Body of pancreas (tissue), 4 donors: ENCODE measurements around the gene NR6A1. TPM values are rescaled to one million over a fixed set of nuclear protein-coding genes. Genes with fewer than 3 reads are reported as not detected.

Source experiments
- ATAC-seq: fragments of 150-250 bp; one replicate; pipeline ENCODE4 v1.9.1; 2016
- DNase-seq, 4 donors: peaks; one replicate each; pipeline ENCODE4 v3.0.0-alpha.2; 2019
- H3K27ac ChIP-seq, 4 donors: fragments of 200-600 bp; sonication (generic); 1 replicate in 3 of 4; 2 replicates in 1 of 4; pipeline versions ENCODE4 v1.5.1 to v1.6.1; 2016 to 2019; ENCODE audit warnings: mild to moderate bottlenecking in 1 of 4, mixed read lengths in 1 of 4, moderate library complexity in 1 of 4
- H3K27me3 ChIP-seq, 2 donors: fragments of 200-600 bp; sonication (generic); one replicate each; pipeline ENCODE4 v1.6.0; 2016; ENCODE audit warnings: mild to moderate bottlenecking in 1 of 2
- H3K36me3 ChIP-seq, 2 donors: fragments of 200-600 bp; sonication (generic); replicated peaks in 1 of 2; 2 replicates each; pipeline ENCODE4 v1.5.1; 2016; ENCODE audit warnings: low read depth in 2 of 2; ENCODE audit not compliant: insufficient read depth in 1 of 2
- H3K4me1 ChIP-seq: fragments of 200-600 bp; sonication (generic); one replicate; pipeline ENCODE4 v1.6.0; 2016
- H3K4me3 ChIP-seq, 2 donors: fragments of 200-600 bp; sonication (generic); 1 replicate in 1 of 2; 2 replicates in 1 of 2; pipeline ENCODE4 v1.5.1; 2016 to 2019
- H3K9me3 ChIP-seq, 3 donors: fragments of 200-600 bp; sonication (generic); 1 replicate in 2 of 3; 2 replicates in 1 of 3; pipeline ENCODE4 v1.5.1; 2016
- CTCF ChIP-seq, 7 experiments: fragments of 450-650 bp in 4 of 7; fragments of 200-600 bp in 3 of 7; sonication (generic) in 3 of 7; IDR thresholded peaks; one replicate each; pipeline ENCODE4 v1.5.1; 2016 to 2019; ENCODE audit warnings: antibody characterized with exemption in 7 of 7
- POLR2A ChIP-seq, 3 donors: fragments of 450-650 bp; IDR thresholded peaks; one replicate each; pipeline ENCODE4 v1.6.1; 2016; ENCODE audit warnings: antibody characterized with exemption in 3 of 3, mild to moderate bottlenecking in 2 of 3
- WGBS, 2 donors: methylation state at CpG; one replicate each; pipeline ENCODE4 v1.1.5; 2017; 5-methylcytosine and 5-hydroxymethylcytosine counted together
- intact Hi-C: fragments of 100-400 bp; cut with DNase I; formaldehyde crosslinking; loops from one replicate; pipeline ENCODE4 v1.15.1; 2023
- total RNA-seq, 2 donors: library from RNA; depleted of rRNA; stranded (reverse); fragments of >200 nt; gene quantifications; one replicate each; pipeline ENCODE4 v1.1.0, GENCODE V29; 2016

NR6A1 gene
- total RNA-seq, 2 donors from 2014 or later = 3.3 to 3.9 TPM

- Histone ChIP-seq H3K4me3 (no peak overlapping the region), H3K27ac (no peak overlapping the region), H3K9me3 (no peaks in the 10 kb centered on the region), H3K36me3 (no peaks in the 10 kb centered on the region), H3K4me1 (no peaks in the 10 kb centered on the region), H3K27me3 (no peaks in the 10 kb centered on the region)
- ATAC-seq = no peak
- DNase-seq = no peak
- WGBS, 2 donors = 69 to 73% methylated on average over 22 to 26 of the region's 32 CpGs
- intact Hi-C loops = no loop called here
- TF ChIP-seq CTCF (IDR thresholded peaks at IDR 0.05) (no peak), POLR2A (IDR thresholded peaks at IDR 0.05) (no peak)
These were observed 279.8 kb downstream of the NR6A1 start for GRCh38 chr9:124491049-124491975.

GRCh38 chr9:124490004-124490403 is 281.1 kb downstream of the NR6A1 start:
- 68 to 81% methylated on average over 2 of the region's 2 CpGs for WGBS, 2 donors
- no peaks in the 10 kb centered on the region for H3K36me3 ChIP-seq
- TF ChIP-seq CTCF (IDR thresholded peaks at IDR 0.05) (no peak), POLR2A (IDR thresholded peaks at IDR 0.05) (no peak)
- H3K9me3 ChIP-seq = no peaks in the 10 kb centered on the region
- H3K4me3 ChIP-seq = no peak overlapping the region
- ATAC-seq (no peak), DNase-seq (no peak)
- intact Hi-C loops = no loop called here
- H3K27ac ChIP-seq = no peak overlapping the region
- no peaks in the 10 kb centered on the region for H3K4me1 ChIP-seq
- no peaks in the 10 kb centered on the region for H3K27me3 ChIP-seq

- Histone ChIP-seq H3K9me3 (no peaks in the 10 kb centered on the region), H3K36me3 (no peaks in the 10 kb centered on the region), H3K27me3 (no peaks in the 10 kb centered on the region), H3K27ac (no peak overlapping the region), H3K4me3 (no peak overlapping the region), H3K4me1 (no peaks in the 10 kb centered on the region)
- intact Hi-C loops = no loop called here
- ATAC-seq (no peak), DNase-seq (no peak)
- WGBS, 2 donors = 54 to 57% methylated on average over 11 to 13 of the region's 13 CpGs
- TF ChIP-seq POLR2A (IDR thresholded peaks at IDR 0.05) = no peak
- no peak for TF ChIP-seq CTCF (IDR thresholded peaks at IDR 0.05)
These were observed 281.9 kb downstream of the NR6A1 start for GRCh38 chr9:124489222-124489621.

GRCh38 chr9:124488641-124489210 is 282.4 kb downstream of the NR6A1 start:
- Histone ChIP-seq H3K9me3 (no peaks in the 10 kb centered on the region), H3K4me1 (no peaks in the 10 kb centered on the region), H3K4me3 (no peak overlapping the region), H3K27ac (no peak overlapping the region), H3K27me3 (no peaks in the 10 kb centered on the region), H3K36me3 (no peaks in the 10 kb centered on the region)
- WGBS, 2 donors = 82 to 85% methylated on average over 5 to 8 of the region's 8 CpGs
- ATAC-seq (no peak), DNase-seq (no peak)
- intact Hi-C loops = no loop called here
- TF ChIP-seq POLR2A (IDR thresholded peaks at IDR 0.05) = no peak
- no peak for TF ChIP-seq CTCF (IDR thresholded peaks at IDR 0.05)
